ENCODE measurements around the gene PCDHB16.
"Not testable (repeated sequence)": the region's sequence is repeated elsewhere in the genome, so short reads cannot be mapped to it uniquely, and the experiment has no call there.

Gene PCDHB16

GRCh38 chr5:141182248-141182647 lies at the start of gene PCDHB16:
PCDHB16 (plus strand) TSS chr5:141182387; CDS start chr5:141182560, 173 bp downstream.
- DNase-seq: no peak

DNA sequence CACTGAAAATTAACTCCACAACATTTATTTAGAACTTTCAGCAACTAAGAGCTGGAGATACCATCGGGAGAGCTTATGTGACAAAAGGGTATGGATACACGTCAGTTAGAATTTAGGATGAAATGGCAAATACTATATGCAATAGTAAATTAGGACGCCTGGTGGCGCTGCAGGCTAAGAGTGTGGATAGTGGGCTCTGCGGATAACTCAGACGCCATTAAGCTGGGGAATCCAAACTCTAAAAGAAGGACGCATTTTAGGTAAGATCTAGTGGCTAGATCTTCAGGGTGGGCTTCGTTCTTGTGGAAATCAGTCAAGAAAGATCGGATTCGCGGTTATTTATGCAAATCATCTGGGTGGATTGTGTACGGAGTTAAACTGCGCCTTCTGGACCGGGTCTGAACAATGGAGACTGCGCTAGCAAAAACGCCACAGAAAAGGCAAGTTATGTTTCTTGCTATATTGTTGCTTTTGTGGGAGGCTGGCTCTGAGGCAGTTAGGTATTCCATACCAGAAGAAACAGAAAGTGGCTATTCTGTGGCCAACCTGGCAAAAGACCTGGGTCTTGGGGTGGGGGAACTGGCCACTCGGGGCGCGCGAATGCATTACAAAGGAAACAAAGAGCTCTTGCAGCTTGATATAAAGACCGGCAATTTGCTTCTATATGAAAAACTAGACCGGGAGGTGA lies 47.0 kb upstream of the PCDHB16 start, which contains the start of gene PCDHB5:
Gene PCDHB5 (plus strand): TSS at position 177 of the 688 bp plus-strand sequence. CDS start 229 bp downstream, at position 406.
- no peak for DNase-seq

- DNase-seq: no peak
These were observed 46.4 kb upstream of the PCDHB16 start for GRCh38 chr5:141135718-141136266.

GRCh38 chr5:141137346-141137745 lies 44.8 kb upstream of the PCDHB16 start:
- not testable (repeated sequence) for DNase-seq

DNA sequence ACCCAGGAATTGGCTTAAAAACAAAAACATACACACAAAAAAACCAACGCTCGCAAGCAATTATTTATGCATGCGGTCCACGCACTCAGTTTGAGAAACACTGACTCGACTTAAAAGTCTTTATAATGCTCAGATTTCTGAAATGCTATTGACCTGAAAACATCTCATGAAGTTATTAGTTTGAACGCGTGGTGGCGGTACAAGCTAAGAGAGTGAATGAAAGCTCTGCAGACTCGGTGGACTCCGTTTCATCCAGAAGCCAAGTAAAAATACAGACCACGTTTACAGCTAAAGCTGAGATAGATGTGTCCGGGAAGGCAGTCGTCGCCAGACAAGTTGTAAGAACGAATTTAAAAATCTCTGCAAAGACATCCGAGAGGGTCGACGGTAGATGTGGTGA lies 32.4 kb upstream of the PCDHB16 start, which contains the start of gene PCDHB6:
Gene PCDHB6 (plus strand): TSS at position 246 of the 400 bp plus-strand sequence. CDS start 201 bp downstream, outside the sequence.
- no peak for DNase-seq

DNA sequence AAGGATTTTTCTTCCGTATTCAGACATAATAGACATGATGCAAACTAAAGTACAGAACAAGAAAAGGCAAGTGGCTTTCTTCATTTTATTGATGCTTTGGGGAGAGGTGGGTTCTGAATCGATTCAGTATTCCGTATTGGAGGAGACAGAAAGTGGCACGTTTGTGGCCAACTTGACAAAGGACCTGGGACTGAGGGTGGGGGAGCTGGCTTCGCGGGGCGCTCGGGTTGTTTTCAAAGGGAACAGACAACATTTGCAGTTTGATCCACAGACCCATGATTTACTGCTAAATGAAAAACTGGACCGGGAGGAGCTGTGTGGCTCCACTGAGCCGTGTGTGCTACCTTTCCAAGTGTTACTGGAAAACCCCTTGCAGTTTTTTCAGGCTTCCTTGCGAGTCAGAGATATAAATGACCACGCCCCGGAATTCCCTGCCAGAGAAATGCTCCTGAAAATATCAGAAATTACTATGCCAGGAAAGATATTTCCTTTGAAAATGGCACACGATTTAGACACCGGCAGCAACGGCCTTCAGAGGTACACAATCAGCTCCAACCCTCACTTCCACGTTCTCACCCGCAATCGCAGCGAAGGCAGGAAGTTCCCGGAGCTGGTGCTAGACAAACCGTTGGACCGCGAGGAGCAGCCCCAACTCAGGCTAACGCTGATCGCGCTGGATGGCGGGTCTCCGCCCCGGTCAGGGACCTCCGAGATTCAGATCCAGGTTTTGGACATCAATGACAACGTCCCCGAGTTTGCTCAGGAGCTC lies 31.8 kb upstream of the PCDHB16 start:
- DNase-seq: no peak

DNA sequence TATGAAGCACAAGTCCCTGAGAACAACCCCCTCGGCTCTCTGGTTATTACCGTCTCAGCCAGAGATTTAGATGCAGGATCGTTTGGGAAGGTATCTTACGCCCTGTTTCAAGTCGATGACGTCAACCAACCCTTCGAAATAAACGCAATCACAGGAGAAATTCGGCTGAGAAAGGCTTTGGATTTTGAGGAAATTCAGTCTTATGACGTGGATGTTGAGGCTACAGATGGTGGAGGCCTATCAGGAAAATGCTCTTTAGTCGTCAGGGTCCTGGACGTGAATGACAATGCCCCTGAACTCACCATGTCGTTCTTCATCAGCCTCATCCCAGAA lies 31.2 kb upstream of the PCDHB16 start:
- no peak for DNase-seq

- not testable (repeated sequence) for DNase-seq
These were observed 30.6 kb upstream of the PCDHB16 start for GRCh38 chr5:141151632-141152031.

DNA sequence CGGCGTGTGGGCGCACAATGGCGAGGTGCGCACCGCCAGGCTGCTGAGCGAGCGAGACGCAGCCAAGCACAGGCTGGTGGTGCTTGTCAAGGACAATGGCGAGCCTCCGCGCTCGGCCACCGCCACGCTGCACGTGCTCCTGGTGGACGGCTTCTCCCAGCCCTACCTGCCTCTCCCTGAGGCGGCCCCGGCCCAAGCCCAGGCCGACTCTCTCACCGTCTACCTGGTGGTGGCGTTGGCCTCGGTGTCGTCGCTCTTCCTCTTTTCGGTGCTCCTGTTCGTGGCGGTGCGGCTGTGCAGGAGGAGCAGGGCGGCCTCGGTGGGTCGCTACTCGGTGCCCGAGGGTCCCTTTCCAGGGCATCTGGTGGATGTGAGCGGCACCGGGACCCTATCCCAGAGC lies 30.1 kb upstream of the PCDHB16 start:
- DNase-seq: not testable (repeated sequence)

DNA sequence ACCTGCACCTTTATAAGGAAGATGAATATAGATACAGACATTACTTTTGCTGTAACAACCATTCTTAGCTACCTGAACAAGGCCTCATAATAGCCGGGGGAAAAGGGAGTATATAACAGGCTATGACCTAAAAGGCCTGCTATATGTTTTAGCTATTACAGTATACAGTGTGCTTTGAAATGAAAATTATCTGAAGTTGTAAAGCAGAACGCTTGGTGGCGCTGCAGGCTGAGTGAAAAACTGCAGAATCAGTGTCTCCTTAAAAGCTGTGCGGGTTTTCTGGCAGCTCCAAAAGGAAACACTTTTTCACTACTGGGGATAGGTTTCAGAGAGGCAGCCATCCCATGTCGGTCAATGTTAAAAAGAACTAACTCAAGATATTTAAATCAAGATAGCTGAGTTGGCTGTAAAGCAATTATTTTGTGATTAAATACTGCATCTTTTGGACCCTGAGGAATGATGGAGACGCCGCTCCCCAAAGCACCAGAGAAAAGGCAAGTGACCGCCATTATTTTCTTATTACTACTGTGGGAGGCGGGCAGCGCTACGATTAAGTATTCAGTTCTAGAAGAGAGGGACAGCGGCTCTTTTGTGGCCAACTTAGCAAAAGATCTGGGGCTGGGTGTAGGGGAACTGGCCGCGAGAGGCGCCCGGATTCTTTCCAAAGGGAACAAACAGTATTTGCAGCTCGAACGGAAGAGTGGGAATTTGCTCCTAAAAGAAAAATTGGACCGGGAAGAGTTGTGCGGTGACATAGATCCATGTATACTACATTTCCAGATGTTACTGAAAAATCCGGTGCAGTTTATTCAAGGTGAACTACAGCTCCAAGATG lies 26.4 kb upstream of the PCDHB16 start:
- DNase-seq: no peak

- DNase-seq: not testable (repeated sequence)
These were observed 24.8 kb upstream of the PCDHB16 start for GRCh38 chr5:141157356-141157755.

- DNase-seq: not testable (repeated sequence)
These were observed 24.3 kb upstream of the PCDHB16 start for GRCh38 chr5:141157901-141158300.

DNA sequence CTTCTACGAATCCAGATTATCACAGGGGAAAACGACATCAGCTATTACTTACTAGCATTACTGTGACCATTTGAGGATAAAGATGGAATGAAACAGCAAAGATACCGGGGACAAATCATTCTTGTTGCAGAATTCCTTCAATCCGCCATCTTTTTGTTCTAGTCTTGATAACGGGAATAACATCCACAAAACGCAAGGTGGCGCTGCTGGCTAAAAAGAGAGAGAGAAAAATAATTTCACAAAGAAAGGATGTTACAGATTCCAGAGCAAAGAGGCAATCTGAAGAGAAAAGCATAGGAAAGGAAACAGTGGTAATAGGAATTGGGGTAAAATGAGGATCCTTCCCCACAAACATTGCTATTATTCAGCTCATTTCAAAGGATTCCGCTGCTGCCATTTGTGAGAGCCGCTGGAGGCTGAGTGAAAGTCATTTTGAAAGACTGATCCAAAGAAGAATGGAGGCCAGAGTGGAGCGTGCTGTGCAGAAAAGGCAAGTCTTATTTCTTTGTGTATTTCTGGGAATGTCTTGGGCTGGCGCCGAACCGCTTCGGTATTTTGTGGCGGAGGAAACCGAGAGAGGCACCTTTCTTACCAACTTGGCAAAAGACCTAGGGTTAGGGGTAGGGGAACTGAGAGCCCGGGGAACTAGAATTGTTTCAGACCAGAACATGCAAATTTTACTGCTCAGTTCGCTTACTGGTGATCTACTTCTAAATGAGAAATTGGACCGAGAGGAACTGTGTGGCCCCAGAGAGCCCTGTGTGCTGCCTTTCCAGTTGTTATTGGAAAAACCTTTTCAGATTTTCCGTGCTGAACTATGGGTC lies 9.6 kb upstream of the PCDHB16 start, which contains the start of gene PCDHB7:
Gene PCDHB7 (plus strand): TSS at position 264 of the 824 bp plus-strand sequence. CDS start 192 bp downstream, at position 456.
- DNase-seq: no peak

- DNase-seq: not testable (repeated sequence)
These were observed 7.7 kb upstream of the PCDHB16 start for GRCh38 chr5:141174291-141175104.

- no peak for DNase-seq
These were observed 6.3 kb upstream of the PCDHB16 start for GRCh38 chr5:141175933-141176332.

- not testable (repeated sequence) for DNase-seq
These were observed 4.5 kb upstream of the PCDHB16 start, which contains the start of gene PCDHB8 for GRCh38 chr5:141177577-141178191. PCDHB8 (plus strand) TSS chr5:141177790; CDS start chr5:141178035, 245 bp downstream.

- DNase-seq: not testable (repeated sequence)
These were observed 2.8 kb upstream of the PCDHB16 start for GRCh38 chr5:141179371-141179770.

DNA sequence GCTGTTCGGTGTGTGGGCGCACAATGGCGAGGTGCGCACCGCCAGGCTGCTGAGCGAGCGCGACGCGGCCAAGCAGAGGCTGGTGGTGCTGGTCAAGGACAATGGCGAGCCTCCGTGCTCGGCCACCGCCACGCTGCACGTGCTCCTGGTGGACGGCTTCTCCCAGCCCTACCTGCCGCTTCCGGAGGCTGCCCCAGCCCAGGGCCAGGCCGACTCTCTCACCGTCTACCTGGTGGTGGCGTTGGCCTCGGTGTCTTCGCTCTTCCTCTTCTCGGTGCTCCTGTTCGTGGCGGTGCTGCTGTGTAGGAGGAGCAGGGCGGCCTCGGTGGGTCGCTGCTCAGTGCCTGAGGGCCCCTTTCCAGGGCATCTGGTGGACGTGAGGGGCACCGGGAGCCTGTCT lies 2.3 kb upstream of the PCDHB16 start:
- not testable (repeated sequence) for DNase-seq

DNA sequence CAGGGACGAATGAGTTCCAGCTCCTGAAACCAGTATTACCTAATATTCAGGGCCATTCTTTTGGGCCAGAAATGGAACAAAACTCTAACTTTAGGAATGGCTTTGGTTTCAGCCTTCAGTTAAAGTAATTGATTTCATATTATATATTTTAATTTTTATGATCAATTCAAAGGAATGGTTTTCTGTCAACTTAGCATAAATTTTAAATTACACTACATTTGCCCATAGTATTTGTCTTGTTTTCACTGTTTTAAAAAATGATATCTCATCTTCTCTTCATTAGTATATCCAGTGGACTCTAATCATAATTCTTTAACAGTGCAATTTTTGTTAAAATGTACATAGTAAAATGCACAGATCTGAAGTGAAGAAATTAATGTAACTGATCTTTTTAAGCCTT lies 1.9 kb upstream of the PCDHB16 start:
- no peak for DNase-seq

Data from activated CD4-positive, alpha-beta T cell treated with anti-CD3 and anti-CD28 coated beads for 4 hours (primary cell).